BLaER1 (cell line): ENCODE data around the gene CHN2.

Experiments
- H3K27ac ChIP-seq: shearing (Covaris generic); formaldehyde crosslinking; 2 replicates; pipeline ENCODE4 v1.8.1; 2022
- H3K27me3 ChIP-seq: shearing (Covaris generic); formaldehyde crosslinking; 2 replicates; pipeline ENCODE4 v1.8.1; 2022
- H3K36me3 ChIP-seq: shearing (Covaris generic); formaldehyde crosslinking; 2 replicates; pipeline ENCODE4 v1.8.1; 2022
- H3K4me1 ChIP-seq: shearing (Covaris generic); formaldehyde crosslinking; 2 replicates; pipeline ENCODE4 v1.8.1; 2022
- H3K4me2 ChIP-seq: shearing (Covaris generic); formaldehyde crosslinking; 2 replicates; pipeline ENCODE4 v1.8.1; 2022
- H3K4me3 ChIP-seq: shearing (Covaris generic); formaldehyde crosslinking; 2 replicates; pipeline ENCODE4 v1.8.1; 2022
- H3K9ac ChIP-seq: shearing (Covaris generic); formaldehyde crosslinking; 2 replicates; pipeline ENCODE4 v1.8.1; 2022
- H3K9me3 ChIP-seq: shearing (Covaris generic); formaldehyde crosslinking; 2 replicates; pipeline ENCODE4 v1.8.1; 2022
- H4K20me1 ChIP-seq: shearing (Covaris generic); formaldehyde crosslinking; 2 replicates; pipeline ENCODE4 v1.8.1; 2022
- Cebpa-rat ChIP-seq: shearing (Covaris generic); IDR thresholded peaks from 2 replicates; pipeline ENCODE4 v1.8.1; 2022

CHN2 gene

GRCh38 chr7:29315122-29315891, 120.7 kb downstream of the CHN2 start:
- Histone ChIP-seq H4K20me1 (no peaks in the 10 kb centered on the region), H3K27me3 (no peaks in the 10 kb centered on the region), H3K27ac (no peak overlapping the region), H3K4me1 (peaks cover 23% of the 10 kb centered on the region), H3K4me3 (no peak overlapping the region), H3K36me3 (no peaks in the 10 kb centered on the region), H3K9ac (no peak overlapping the region), H3K4me2 (no peak overlapping the region), H3K9me3 (peaks cover 9% of the 10 kb centered on the region)
- no peak for TF ChIP-seq Cebpa-rat

- no peak overlapping the region for H3K4me3 ChIP-seq
- no peak overlapping the region for H3K9ac ChIP-seq
- H3K9me3 ChIP-seq, result peaks cover 4% of the 10 kb centered on the region; the same call in 1 of the 2 replicates
- peaks cover 29% of the 10 kb centered on the region for H3K4me1 ChIP-seq
- H3K27me3 ChIP-seq, result no peaks in the 10 kb centered on the region
- H3K36me3 ChIP-seq, result no peaks in the 10 kb centered on the region
- no peak overlapping the region for H3K4me2 ChIP-seq
- H3K27ac ChIP-seq, result no peak overlapping the region
- H4K20me1 ChIP-seq, result no peaks in the 10 kb centered on the region
- no peak for TF ChIP-seq Cebpa-rat
Measured at GRCh38 chr7:29315892-29316270, 121.3 kb downstream of the CHN2 start.

- TF ChIP-seq Cebpa-rat, result no peak
- H3K27me3 ChIP-seq, result no peaks in the 10 kb centered on the region
- H3K4me3 ChIP-seq, result no peak overlapping the region
- no peaks in the 10 kb centered on the region for H3K36me3 ChIP-seq
- peaks cover 34% of the 10 kb centered on the region for H3K4me1 ChIP-seq
- H3K27ac ChIP-seq, result no peak overlapping the region
- H4K20me1 ChIP-seq, result no peaks in the 10 kb centered on the region
- no peaks in the 10 kb centered on the region for H3K9me3 ChIP-seq
- H3K4me2 ChIP-seq, result no peak overlapping the region
- no peak overlapping the region for H3K9ac ChIP-seq
Measured at GRCh38 chr7:29316926-29317325, 122.4 kb downstream of the CHN2 start.

DNA sequence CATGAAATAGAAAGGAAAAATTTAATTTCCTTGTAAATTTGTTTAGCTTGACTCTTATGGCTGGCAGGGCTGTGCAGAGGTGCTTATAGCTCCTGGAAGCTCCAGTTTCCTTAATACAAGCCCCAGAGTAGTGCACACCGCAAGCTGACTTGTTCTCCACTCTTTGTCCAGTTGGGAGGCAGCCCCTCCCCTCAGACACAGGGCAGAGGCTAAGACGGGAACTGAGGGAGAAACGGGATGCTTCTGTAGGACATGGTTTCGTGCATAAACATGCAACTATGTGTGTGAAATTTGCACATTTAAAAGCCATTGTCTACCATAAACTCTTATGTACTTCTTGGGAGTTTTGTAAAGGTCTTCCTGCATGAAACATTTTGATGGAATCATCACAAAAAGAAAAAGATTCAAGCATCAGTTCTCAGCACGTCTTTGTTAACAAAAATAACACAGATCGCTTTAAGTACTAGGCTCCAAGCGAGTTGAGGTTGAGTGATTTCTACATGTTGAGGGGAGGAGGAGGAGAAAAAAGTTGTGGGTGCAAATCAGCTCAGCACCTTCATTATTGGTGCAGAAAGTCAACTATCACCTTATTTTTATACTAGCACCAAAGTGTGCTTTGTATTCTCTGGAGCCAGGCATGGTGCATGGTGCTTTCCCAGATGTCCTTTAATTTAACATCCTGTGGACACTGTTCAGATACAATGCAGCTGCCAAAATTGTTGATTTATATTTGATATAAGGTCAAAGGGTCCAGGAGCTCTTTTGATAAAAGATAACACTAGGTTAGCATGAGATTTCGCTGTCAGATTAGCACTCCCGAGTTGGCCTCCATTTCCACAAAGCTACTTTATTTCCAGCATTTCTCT, 124.5 kb downstream of the CHN2 start:
- H3K4me1 ChIP-seq, result peaks cover 34% of the 10 kb centered on the region
- TF ChIP-seq Cebpa-rat, result no peak
- peaks cover 4% of the 10 kb centered on the region; the same call in 1 of the 2 replicates for H3K9me3 ChIP-seq
- peak overlapping the region; percentile 75 for H3K4me2 ChIP-seq
- H3K36me3 ChIP-seq, result no peaks in the 10 kb centered on the region
- H3K27me3 ChIP-seq, result no peaks in the 10 kb centered on the region
- no peak overlapping the region for H3K27ac ChIP-seq
- H4K20me1 ChIP-seq, result no peaks in the 10 kb centered on the region
- H3K9ac ChIP-seq, result no peak overlapping the region
- no peak overlapping the region for H3K4me3 ChIP-seq

- Histone ChIP-seq H3K4me2 (peak overlapping the region; percentile 75), H3K4me1 (peaks cover 34% of the 10 kb centered on the region), H3K4me3 (no peak overlapping the region), H4K20me1 (no peaks in the 10 kb centered on the region), H3K9ac (no peak overlapping the region), H3K36me3 (no peaks in the 10 kb centered on the region), H3K27me3 (no peaks in the 10 kb centered on the region), H3K27ac (no peak overlapping the region), H3K9me3 (peaks cover 9% of the 10 kb centered on the region; the same call in 1 of the 2 replicates)
- TF ChIP-seq Cebpa-rat, result no peak
Measured at GRCh38 chr7:29319719-29320521, 125.3 kb downstream of the CHN2 start.

DNA sequence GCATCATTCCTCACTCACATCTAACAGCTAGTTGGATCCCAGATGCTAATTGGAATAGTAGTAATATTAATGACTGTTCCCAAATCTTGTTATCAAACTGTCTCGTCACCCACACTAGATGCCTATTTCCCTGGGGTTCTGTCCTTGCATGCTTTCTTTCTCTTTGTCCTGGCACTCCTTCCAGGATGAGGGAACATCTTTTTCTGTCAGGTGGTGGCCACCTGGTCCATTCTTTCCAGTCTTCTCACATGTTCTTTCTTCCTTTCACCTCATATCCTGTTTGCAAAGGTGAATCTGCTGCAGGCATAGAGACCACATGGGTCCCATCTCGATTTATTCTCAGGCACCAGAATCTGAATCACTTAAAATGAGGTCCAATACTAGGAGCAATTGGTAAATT, 126.0 kb downstream of the CHN2 start:
- Histone ChIP-seq H3K4me1 (peaks cover 34% of the 10 kb centered on the region), H3K4me2 (peak overlapping the region; percentile 75), H3K36me3 (no peaks in the 10 kb centered on the region), H4K20me1 (no peaks in the 10 kb centered on the region), H3K27ac (no peak overlapping the region), H3K9ac (no peak overlapping the region), H3K4me3 (no peak overlapping the region), H3K9me3 (peaks cover 9% of the 10 kb centered on the region; the same call in 1 of the 2 replicates), H3K27me3 (no peaks in the 10 kb centered on the region)
- TF ChIP-seq Cebpa-rat, result no peak

- Histone ChIP-seq H3K27me3 (no peaks in the 10 kb centered on the region), H3K4me3 (no peak overlapping the region), H4K20me1 (no peaks in the 10 kb centered on the region), H3K9me3 (peaks cover 9% of the 10 kb centered on the region; the same call in 1 of the 2 replicates), H3K27ac (no peak overlapping the region), H3K4me2 (no peak overlapping the region), H3K9ac (no peak overlapping the region), H3K36me3 (no peaks in the 10 kb centered on the region), H3K4me1 (peaks cover 34% of the 10 kb centered on the region)
- no peak for TF ChIP-seq Cebpa-rat
Measured at GRCh38 chr7:29322023-29322712, 127.6 kb downstream of the CHN2 start.

DNA sequence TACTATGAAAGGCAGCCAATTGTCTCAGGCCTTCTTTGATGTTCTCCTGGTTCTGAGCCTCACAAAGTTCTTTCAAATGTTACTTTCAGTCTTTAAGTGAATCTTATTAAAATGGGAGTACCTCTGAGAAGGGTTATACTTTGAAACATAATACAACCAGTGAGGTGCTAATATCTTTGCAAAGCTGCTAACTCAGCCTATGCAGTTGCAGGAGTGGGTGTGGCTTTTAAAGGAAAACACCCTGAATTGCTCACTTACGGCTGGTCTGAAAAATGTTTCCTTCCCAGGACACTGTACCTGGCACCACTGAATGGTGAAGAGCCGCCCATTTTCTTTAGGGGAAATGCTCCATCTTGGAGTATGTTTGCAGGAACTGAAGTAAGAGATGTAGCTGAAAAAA, 130.9 kb downstream of the CHN2 start:
- Histone ChIP-seq H3K9me3 (peaks cover 9% of the 10 kb centered on the region; the same call in 1 of the 2 replicates), H4K20me1 (no peaks in the 10 kb centered on the region), H3K9ac (no peak overlapping the region), H3K4me2 (no peak overlapping the region), H3K36me3 (no peaks in the 10 kb centered on the region), H3K4me3 (no peak overlapping the region), H3K27me3 (no peaks in the 10 kb centered on the region), H3K27ac (no peak overlapping the region), H3K4me1 (peaks cover 36% of the 10 kb centered on the region)
- no peak for TF ChIP-seq Cebpa-rat

- Histone ChIP-seq H3K27ac (no peak overlapping the region), H3K9ac (no peak overlapping the region), H3K36me3 (no peaks in the 10 kb centered on the region), H3K4me2 (no peak overlapping the region), H3K4me3 (no peak overlapping the region), H3K27me3 (no peaks in the 10 kb centered on the region), H4K20me1 (no peaks in the 10 kb centered on the region), H3K4me1 (peaks cover 41% of the 10 kb centered on the region), H3K9me3 (peaks cover 9% of the 10 kb centered on the region; the same call in 1 of the 2 replicates)
- TF ChIP-seq Cebpa-rat, result no peak
Measured at GRCh38 chr7:29326864-29327263, 132.3 kb downstream of the CHN2 start.
